22Rv1 (cell line): ENCODE measurements around the gene ALDOA.

Experiments
- ZFX ChIP-seq: fragments of 450-650 bp; IDR thresholded peaks from 2 replicates; pipeline ENCODE4 v1.6.1; 2017; ENCODE audit warnings: antibody characterized with exemption, borderline replicate concordance
- TF ChIP-seq, protein P1 (sequence below): fragments of 450-650 bp; IDR thresholded peaks from 2 replicates; pipeline ENCODE4 v1.5.1; 2017; ENCODE audit warnings: mild to moderate bottlenecking

DNA sequence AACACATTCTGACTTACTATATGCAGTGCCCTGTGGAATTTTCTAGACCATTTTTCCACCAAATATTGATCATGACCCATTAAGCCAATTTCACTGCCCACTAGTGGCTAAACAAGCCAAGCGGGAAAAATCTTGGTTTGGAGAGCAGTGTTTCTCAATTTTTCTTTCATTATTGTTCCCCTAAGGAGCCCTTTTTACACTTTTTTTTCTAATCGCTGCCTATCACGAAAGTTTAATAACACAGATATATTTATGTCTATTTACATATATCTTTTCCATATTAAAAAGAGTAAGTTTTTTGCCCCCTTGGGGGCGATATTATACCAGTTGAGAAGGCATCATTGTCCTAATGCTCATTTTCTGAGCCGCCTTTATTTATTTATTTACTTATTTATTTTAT, 23.7 kb upstream of the ALDOA start:
- TF ChIP-seq, protein P1, sequence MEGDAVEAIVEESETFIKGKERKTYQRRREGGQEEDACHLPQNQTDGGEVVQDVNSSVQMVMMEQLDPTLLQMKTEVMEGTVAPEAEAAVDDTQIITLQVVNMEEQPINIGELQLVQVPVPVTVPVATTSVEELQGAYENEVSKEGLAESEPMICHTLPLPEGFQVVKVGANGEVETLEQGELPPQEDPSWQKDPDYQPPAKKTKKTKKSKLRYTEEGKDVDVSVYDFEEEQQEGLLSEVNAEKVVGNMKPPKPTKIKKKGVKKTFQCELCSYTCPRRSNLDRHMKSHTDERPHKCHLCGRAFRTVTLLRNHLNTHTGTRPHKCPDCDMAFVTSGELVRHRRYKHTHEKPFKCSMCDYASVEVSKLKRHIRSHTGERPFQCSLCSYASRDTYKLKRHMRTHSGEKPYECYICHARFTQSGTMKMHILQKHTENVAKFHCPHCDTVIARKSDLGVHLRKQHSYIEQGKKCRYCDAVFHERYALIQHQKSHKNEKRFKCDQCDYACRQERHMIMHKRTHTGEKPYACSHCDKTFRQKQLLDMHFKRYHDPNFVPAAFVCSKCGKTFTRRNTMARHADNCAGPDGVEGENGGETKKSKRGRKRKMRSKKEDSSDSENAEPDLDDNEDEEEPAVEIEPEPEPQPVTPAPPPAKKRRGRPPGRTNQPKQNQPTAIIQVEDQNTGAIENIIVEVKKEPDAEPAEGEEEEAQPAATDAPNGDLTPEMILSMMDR, result peak; percentile 61
- TF ChIP-seq ZFX, result no peak
